ENCODE measurements around the gene KCNQ1. TPM values are rescaled to one million over a fixed set of nuclear protein-coding genes. Genes with fewer than 3 reads are reported as not detected.

Gene KCNQ1
- total and polyA plus RNA-seq, 7 donors = 0.48 to 3.1 (median 1.1) TPM

DNA sequence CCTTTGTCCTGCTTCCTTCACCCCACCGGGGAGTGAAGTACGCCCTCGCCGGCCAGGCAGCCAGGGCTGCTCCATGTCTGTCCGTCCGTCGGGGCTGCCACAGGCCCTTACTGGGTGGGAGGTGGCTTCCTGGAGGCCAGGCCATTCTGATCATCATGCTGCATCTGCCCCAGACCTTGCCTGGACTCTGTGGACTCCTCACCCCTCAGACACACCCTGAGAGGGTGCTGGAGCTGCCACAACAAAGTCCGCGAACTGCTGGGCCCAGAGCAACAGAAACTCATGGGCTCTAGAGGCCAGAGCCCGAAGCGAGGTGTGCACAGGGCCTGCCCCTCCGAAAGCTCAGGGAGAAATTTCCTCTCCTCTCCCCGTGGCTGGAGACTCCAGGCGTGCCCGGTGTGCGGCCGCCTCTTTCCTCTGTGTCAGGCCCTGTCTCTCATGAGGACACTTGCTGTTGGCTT lies 130.8 kb downstream of the KCNQ1 start:
- Histone ChIP-seq H3K36me3 (ENCODE audit: insufficient read depth in 1 of 2, low read depth in 1 of 2) (no peaks in the 10 kb centered on the region), H3K4me1 (no peaks in the 10 kb centered on the region), H3K27me3 (ENCODE audit: insufficient read depth in 3 of 3, low read length in 2 of 3) (no peaks in the 10 kb centered on the region), H3K4me3 (no peak overlapping the region), H3K9me3 (no peaks in the 10 kb centered on the region), H3K27ac (no peak overlapping the region)
- DNase-seq = peak in 1 of 2 donors; percentile 36
- ATAC-seq = no peak
- 82 to 92% (median 87%) methylated on average over 17 of the region's 17 CpGs for WGBS, 3 donors
- intact Hi-C loops (cut with DNase I) = no loop called here
- TF ChIP-seq, protein P1, sequence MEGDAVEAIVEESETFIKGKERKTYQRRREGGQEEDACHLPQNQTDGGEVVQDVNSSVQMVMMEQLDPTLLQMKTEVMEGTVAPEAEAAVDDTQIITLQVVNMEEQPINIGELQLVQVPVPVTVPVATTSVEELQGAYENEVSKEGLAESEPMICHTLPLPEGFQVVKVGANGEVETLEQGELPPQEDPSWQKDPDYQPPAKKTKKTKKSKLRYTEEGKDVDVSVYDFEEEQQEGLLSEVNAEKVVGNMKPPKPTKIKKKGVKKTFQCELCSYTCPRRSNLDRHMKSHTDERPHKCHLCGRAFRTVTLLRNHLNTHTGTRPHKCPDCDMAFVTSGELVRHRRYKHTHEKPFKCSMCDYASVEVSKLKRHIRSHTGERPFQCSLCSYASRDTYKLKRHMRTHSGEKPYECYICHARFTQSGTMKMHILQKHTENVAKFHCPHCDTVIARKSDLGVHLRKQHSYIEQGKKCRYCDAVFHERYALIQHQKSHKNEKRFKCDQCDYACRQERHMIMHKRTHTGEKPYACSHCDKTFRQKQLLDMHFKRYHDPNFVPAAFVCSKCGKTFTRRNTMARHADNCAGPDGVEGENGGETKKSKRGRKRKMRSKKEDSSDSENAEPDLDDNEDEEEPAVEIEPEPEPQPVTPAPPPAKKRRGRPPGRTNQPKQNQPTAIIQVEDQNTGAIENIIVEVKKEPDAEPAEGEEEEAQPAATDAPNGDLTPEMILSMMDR (IDR thresholded peaks at IDR 0.05) = no peak

DNA sequence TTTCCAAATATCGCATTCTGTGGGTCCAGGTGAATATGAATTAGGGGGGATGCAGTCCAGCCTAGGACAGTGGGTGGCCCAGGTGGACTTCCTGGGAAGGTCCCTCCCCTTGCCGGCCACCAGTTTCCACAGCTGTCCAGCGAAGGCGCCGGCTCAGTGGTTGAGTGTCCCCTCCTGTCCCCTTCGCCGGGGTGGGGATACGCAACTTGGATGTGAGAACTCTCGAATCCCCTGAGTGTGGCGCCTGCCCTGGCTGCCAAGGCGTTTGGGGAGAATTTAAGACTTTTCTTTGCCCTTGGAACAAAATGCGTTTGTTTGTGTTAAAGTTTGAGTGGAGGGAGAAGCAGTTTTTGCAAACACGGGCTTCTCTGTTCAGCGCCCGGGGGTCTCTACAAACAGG lies 131.3 kb downstream of the KCNQ1 start:
- Histone ChIP-seq H3K27me3 (ENCODE audit: insufficient read depth in 3 of 3, low read length in 2 of 3) (no peaks in the 10 kb centered on the region), H3K27ac (no peak overlapping the region), H3K4me1 (no peaks in the 10 kb centered on the region), H3K36me3 (ENCODE audit: insufficient read depth in 1 of 2, low read depth in 1 of 2) (no peaks in the 10 kb centered on the region), H3K4me3 (no peak overlapping the region), H3K9me3 (no peaks in the 10 kb centered on the region)
- intact Hi-C loops (cut with DNase I) = no loop called here
- TF ChIP-seq, protein P1 (IDR thresholded peaks at IDR 0.05) = no peak
- ATAC-seq (no peak), DNase-seq (peak; percentile 10 to 45)
- WGBS, 3 donors = 91 to 94% (median 93%) methylated on average over 15 of the region's 15 CpGs

DNA sequence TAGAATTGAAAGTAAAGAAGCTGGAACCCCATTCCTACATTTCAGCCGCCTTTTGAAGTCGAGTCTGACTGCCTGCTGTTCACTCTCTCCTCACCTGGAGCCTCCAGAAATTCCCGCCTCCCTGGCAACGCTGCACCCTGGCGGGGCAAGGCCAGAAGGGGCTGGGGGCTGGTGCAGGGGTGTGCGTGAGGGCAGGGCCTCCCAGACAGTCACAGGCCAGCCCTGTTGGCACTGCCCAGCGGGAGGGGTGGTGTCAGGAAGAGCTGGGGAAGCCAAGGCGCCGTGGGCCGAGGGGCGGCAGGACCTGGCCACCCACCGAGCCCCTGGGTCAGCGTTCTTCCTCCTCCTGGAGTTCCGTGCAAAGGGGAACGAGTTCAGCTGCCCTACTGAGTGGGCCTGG lies 131.7 kb downstream of the KCNQ1 start:
- H3K4me1 ChIP-seq = no peaks in the 10 kb centered on the region
- H3K4me3 ChIP-seq = no peak overlapping the region
- intact Hi-C loops (cut with DNase I) = no loop called here
- peak; percentile 5 to 38 for DNase-seq
- TF ChIP-seq, protein P1 (IDR thresholded peaks at IDR 0.05) = no peak
- H3K27ac ChIP-seq = no peak overlapping the region
- H3K9me3 ChIP-seq = no peaks in the 10 kb centered on the region
- ATAC-seq = no peak
- WGBS, 3 donors = 90 to 94% (median 91%) methylated on average over 13 to 15 of the region's 15 CpGs
- H3K36me3 ChIP-seq (ENCODE audit: insufficient read depth in 1 of 2, low read depth in 1 of 2) = no peaks in the 10 kb centered on the region
- H3K27me3 ChIP-seq (ENCODE audit: insufficient read depth in 3 of 3, low read length in 2 of 3) = no peaks in the 10 kb centered on the region

DNA sequence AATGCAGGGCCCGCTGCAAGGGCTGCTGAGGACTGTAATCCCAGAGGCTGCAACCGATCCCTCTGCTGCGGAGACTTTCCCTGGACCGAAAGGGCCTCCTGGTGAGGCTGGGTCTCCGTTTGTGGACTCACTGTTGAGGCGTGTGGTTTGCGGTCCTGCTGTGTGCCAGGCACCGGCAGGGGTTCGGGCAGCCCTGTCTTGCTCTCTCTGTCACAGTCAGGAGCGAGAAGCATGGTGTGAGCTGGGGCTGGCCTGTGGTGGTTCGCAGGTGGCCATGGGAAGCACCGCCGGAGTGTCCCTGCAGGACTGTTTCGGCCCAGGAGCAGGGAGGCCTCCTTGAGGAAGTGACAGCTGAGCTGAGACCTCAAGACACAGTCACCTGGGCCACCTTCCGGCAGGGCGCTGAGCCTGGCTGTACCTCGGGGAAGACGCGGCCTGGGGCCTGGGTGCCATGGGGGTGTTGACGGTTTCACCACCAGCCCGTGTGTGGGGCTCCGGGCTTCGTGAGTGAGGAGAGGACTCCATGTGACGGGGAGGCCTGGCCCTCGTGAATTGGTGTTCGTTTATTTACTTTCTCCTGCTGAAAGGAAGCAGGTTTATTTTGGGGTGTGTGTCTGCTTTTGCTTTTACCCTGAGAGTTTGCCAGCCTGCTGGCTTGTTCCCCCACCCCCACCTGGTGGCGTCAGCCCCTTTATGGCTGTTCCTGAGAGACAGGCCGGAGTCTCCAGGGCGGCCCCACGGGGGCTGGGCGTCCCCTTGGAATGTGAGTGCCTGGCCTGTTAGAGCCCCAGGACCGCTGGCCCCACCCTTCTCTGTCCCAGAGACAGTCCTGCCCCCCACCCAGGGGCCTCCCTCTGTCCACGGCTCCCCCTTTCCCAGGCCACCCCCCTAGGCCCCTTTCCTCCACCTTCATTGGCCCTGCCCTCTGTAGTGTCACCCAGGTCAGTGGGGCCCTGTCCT lies 132.5 kb downstream of the KCNQ1 start:
- TF ChIP-seq, protein P1 (IDR thresholded peaks at IDR 0.05) = no peak
- no peaks in the 10 kb centered on the region for H3K9me3 ChIP-seq
- WGBS, 3 donors = 94 to 95% (median 95%) methylated on average over 33 of the region's 33 CpGs
- peak; percentile 8 to 46 for DNase-seq
- H3K27me3 ChIP-seq (ENCODE audit: insufficient read depth in 3 of 3, low read length in 2 of 3) = no peaks in the 10 kb centered on the region
- intact Hi-C loops (cut with DNase I) = no loop called here
- H3K4me3 ChIP-seq = no peak overlapping the region
- no peak for ATAC-seq
- H3K36me3 ChIP-seq (ENCODE audit: insufficient read depth in 1 of 2, low read depth in 1 of 2) = no peaks in the 10 kb centered on the region
- H3K27ac ChIP-seq = no peak overlapping the region
- H3K4me1 ChIP-seq = no peaks in the 10 kb centered on the region

All from psoas muscle (tissue), 8 donors.